ENCODE results near the gene BPI.

- TF ChIP-seq CTCF (IDR thresholded peaks at IDR 0.05) (no peak), ZFX (IDR thresholded peaks at IDR 0.05; ENCODE audit: borderline replicate concordance) (no peak)
Observed at GRCh38 chr20:38267901-38268514, 35.9 kb upstream of the BPI start.

Measured in 22Rv1 (cell line).